OCI-M2 (cell line): ENCODE results near the gene TEX54.
A peak's percentile ranks its signal among the peaks of the same experiment; 100 is the strongest.
"Not testable (repeated sequence)": the region's sequence is repeated elsewhere in the genome, so short reads cannot be mapped to it uniquely, and the experiment has no call there.

Experiments
- DNase-seq: peaks from one replicate; lab custom pipeline; 2025; ENCODE audit not compliant: unreplicated experiment; lab: John Stamatoyannopoulos, UW

Gene TEX54

DNA sequence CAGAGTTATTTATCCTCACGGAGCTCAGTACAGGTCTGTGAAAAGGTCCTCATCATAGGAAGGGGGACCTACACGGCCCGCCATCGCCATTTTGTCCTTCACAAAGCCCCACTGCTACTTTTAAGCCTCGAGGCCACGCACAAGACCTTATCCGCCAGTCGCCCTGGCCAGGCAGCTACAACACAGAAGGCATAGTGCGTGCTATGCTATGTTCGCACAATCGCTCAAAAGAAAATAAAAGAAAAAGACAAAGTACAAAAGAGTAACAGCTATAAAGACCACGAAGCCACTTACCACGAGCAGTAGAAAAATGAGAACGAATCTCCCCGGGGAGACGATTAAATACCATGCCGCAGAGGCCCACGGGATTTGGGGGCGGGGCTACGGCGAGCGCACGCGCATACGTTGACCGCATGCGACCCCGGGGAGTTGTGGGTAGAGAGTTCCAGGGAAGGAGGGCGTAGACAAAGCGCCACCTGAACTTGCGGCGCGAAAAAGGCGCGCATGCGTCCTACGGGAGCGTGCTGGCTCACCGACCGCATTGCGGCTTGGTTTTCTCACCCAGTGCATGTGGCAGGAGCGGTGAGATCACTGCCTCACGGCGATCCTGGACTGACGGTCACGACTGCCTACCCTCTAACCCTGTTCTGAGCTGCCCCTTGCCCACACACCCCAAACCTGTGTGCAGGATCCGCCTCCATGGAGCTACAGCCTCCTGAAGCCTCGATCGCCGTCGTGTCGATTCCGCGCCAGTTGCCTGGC lies 23.1 kb upstream of the TEX54 start:
- peak; percentile 61 for DNase-seq

DNA sequence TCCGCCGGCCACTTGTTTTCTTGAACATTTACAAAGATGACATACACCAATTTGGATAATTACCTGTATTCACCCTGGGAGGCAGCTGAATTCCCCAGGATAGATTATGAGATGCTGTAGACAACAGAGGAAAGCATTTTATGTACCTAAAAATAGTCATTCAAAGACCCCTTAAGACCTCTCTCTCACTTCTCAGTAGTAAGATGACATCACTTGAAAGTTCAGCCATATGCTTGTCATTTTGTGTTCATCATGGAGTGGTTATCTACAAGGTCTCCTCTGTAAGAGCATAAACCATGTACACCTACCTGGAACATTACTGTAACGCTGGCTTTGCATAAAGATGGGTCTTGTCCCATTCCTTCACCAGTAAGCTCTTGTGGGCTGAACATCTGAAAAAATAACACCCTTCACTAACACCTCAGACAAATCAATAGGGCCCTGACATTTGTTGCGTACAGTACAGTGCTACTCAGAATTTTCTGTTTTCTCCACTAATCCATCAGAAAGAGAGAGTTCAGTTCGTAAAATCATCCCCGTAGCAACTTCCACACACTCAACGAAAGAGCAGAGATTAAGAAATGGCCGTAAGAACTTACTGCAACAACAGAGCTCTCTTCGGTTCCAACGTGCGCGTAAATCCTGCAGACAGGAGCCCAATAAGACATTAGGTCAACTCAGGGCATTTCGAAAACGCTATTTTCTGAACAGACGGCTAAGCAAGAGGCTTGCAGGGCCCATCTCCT lies 22.4 kb upstream of the TEX54 start:
- DNase-seq, result no peak

DNA sequence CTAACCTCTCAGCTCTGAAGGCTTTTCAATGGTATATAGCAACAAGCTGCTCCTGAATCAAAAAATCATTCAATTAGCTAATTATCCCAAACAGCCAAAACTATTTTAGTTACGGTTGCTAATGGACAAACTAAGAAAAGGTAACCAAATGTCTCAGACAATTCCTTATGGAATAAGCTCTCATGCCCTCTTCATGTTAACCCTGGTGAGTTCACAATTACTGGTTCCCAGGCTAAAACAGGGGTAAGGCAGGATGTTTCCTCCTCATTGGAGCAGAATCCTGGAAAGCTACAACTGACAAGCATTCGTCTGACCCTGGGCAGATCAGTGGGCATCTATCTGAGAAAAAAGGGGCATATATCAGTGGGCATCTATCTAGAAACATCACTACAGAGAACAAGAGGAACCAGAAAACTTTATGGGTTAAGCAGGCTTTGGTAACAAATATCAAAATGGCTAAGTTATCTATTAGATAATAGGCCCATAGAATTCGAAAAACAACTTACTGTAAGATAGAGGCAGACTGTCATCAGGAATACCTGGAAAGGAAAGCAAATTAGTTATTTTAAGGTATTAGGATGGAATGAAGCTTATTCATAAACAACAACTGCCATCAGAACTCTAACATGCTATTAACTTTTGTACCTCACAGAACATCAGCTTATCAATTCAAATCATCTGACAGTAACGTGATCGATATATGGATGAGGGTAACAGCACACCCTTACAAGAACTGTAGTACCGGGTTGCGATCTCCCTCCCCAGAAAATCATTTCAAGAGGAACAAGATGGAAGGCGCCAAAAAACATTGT lies 21.6 kb upstream of the TEX54 start:
- no peak for DNase-seq

DNA sequence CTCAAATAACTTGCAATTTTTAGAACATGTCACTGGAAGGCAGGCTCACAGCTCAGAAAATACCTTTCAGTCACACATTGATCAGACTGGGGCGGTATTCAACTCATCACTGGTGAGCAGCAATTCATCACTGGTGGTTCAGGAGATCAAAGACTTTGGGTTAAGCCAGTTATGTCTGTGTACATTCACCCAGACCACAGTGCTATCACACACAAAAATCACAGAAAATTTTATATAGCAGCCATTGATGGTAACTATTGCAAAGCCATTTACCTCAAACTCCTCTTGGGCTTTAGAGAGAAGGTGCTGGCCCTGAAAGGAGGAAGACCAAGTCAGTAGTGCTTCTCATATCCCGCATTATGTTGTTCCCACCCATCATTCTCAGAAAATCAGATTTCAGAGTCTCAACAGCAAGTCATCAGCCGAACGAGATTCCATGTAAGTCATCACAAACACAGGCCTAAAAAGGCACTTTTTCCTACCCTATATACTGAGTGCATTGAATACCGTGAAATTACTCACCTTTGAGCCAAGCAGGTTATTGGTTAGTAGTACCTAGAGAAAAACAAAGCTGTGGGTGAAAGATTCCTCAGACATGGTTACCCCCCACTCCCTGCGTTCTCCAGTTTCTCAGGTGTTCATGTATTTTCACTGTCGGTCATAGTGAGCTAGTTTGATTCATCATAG lies 20.8 kb upstream of the TEX54 start:
- DNase-seq, result no peak

DNA sequence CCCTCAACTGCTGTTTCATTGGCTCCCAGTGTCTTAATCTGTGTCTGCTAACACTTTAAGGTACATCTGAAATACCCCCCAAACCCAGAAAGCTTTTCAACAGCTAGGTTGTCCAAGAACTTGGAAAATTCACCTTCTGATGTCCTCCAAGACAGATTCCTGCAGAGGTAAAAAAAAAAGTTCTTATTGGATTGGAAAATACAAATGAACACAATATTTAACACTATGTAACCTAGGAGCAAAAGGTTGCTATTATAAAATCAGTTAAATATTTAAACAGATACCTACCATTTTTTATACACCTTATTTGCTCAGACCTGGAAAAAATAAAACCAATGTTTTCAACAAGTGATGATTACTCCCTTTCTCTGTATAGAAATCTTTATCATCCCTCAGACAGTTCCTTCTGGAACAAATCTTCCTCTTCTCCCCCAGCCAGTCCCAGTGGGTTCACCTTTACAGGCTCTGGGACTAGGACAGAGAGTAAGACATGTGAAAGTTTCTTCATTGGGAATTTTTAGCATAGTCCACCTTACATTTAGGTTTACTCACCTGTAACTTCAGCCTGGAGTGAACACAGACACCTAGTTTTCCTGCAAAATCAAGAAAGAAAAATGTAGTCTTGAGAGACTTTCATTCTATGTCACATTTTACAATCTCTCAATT lies 20.0 kb upstream of the TEX54 start:
- no peak for DNase-seq

DNA sequence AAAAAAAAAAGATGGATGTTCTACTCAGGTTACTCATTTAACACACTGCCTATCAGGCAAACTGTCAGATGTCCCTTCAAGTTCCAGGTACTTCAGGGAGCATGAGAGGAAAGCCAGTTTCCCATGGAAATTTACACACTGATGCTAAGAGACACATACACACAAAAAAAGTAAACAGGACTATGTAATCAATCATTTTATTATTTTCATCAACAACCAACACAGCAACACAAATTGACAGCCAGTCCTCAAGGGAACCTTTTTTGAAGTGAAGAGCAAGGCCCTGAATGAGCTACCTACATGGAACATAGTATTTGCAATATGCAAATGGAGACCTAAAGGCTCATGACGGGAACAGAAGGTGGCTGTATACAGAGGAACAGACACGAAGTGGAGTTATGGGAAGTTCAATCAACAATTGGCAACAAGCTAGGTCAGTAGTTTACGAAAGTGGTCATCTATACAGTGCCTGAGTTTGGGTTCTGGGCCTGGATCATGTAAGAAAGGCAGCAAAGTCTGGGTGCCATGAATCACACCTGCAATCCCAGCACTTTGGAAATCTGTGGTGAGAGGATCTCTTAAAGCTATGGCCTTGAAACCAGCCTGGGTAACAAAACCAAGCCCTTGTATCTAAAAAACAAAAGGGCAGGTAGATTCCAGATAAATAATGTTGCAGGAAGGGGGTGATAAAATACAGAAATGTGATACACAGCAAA lies 19.3 kb upstream of the TEX54 start:
- DNase-seq, result no peak

DNA sequence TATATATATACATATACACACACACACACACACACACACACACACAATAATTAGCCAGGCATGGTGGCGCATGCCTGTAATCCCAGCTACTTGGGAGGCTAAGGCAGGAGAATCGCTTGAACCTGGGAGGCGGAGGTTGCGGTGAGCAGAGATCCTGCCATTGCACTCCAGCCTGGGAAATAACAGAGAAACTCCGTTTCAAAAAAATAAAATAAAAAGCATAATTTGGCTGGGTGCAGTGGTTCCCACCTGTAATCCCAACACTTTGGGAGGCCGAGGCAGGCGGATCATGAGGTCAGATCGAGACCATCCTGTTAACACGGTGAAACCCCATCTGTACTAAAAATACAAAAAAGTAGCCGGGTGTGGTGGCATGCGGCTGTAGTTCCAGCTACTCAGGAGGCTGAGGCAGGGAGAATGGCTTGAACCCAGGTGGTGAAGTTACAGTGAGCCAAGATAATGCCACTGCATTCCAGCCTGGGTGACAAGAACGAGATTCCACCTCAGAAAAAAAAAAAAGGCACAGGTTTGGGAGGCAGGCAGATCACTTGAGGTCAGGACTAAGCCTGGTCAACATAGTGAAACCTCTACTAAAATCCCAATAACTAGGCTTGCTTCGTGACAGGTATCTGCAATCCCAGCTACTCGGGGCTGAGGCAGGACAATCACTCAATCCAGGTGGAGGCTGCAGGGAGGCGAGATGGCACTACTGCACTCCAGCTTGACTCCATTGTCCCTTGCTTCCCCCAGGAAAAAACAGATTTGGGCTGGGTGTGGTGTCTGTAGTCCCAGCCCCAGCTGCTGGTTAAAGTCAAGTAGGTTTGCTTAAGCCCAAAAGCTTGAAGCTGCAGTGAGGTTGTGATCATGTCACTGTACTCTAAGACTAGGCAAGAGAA lies 18.5 kb upstream of the TEX54 start:
- DNase-seq, result no peak

DNA sequence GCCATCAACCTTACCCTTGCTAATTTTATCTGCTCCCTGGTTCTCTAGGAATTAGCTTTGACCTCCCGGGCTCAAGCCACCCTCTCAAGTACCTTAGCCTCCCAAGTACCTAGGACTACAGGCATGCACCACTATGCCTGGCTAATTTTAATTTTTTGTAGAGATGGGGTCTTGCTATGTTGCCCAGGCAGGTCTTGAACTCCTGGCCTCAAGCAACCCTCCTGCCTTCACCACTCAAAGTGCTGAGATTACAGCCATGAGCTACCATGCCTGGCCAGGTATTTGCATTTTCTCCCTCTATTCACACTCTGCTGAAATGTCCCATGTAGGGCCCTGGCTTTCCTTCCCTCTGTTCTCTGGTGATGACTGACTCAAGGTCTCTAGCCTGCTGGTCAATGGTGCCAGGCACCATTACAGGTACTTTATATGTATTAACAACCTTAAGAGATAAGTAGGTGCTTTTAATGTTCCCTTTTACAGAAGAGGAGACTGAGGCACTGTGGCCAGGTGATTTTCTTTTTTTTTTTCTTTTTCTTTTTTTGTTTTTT lies 15.2 kb upstream of the TEX54 start:
- DNase-seq, result no peak

DNA sequence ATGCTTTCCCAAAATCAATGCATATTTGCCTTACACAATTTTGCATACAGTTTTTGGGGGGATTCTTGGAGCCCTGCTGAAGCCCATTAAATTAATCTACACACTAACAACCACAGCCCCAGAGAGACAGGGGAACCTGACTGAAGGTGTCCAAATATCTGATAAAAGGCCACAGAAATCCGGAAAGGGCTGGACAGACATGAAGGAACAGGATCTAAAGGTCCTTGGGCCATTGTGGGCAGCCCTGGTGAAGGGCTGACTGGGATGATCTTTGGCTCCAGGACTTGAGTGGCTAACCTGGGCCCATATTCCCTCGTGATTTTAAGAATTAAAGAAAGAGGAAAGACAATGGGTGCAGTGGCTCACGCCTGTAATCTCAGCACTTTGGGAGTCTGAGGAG lies 13.5 kb upstream of the TEX54 start:
- no peak for DNase-seq

DNA sequence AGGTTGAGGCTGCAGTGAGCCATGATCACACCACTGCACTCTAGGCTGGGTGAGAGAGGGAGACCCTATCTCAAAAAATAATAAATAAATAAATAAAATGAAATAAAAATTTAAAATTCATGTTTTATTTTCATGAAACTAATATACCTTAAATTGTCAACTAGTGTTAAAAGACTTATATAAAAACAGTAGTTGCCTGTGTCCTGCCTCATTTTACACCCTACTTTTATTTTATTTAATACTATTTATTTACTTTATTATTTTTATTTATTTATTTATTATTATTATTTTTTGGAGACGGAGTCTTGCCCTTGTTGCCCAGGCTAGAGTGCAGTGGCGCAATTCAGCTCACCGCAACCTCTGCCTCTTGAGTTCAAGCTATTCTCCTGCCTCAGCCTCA lies 11.5 kb upstream of the TEX54 start:
- DNase-seq, result no peak

DNA sequence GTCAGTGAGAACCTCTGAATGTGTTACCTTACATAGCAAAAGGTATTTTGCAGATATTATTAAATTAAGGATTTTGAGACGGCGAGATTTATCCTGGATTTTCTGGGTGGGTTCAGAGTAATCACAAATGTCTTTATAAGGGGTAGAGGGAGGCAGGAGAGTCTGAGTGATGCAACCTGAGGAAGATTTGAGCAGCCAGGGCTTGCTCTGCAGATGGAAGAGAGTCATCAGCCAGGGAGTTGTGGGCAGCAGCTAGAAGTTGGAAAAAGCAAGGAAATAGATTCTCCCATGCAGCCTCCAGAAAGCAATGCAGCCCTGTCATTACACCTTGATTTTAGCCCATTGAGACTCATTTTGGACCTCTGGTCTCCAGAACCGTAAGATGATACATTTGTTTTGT lies 10.8 kb upstream of the TEX54 start:
- DNase-seq, result no peak

DNA sequence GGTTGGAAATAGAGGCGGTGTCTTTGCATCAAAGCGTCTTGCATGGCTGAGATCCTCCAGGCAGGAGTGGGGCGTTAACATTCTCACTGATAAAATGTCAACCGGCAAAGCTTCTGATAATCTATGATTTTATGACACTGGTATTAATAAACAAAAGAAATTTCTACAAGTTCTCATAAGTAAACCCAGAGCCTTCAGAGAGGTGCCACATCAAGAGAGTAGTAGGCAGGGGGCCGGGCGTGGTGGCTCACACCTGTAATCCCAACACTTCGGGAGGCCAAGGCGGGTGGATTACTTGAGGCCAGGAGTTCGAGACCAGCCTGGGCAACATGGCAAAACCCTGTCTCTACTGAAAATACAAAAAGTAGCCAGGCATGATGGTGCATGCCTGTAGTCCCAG lies 10.2 kb upstream of the TEX54 start:
- not testable (repeated sequence) for DNase-seq

DNA sequence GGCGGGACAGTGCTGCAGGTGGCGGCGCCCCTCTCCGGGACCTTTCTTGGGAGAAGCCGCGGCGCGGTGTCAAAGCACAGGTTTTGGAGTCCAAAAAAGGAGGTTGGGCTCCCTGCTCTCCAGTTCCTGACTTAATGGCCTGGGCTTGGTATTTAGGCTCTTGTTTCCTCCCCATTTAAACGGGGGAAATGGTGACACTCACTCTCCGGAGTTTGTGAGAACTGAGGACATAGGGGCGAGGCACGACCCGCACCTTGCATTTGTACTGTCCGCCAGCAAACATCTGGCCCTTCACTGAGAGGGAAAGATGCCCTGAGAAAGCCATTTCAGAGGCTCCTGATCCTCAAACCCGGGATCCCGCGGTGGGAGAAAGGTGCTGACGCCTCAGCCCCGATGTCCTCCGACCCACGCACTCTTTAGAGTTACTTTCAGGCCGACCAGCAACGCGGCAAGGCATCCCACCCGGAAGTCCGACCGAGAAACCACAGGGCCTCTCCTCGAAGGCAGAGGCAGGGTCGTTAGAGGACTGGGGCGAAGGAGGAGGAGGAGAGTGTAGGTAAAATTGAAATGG lies 9.6 kb upstream of the TEX54 start:
- no peak for DNase-seq

DNA sequence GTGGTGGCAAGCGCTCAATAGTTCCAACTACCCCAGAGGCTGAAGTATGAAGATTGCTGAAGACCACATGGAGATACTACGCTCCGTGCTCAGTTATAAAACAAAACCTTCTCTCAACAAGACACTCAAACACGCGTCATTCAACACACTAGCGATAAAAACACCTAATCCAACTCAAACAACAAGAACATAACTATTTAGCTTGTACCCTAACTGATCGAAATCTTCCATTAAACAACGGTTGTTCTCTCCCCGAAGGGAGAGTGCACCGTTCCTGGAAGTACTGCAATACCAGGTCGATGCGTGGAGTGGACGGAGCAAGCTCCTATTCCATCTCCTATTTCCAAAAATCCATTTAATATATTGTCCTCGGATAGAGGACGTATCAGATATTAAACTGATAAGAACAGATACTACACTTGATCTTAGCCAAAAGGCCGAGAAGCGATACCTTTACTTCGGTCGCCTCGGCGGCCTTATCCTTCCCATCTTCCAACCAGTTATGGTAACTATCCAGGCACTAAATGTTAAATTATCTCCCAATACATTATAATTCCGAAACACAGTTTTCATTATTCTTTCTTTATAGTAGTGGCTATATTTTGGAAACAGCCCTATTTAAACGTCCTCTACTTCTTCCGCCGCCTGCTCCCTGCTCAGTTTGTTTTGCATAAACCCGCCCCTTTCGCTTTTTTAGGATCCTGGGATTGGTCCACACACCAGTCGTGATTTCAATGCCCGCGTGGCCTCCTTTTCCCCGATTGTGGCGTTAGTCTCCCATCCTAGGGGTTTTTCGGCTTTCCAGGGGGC lies 8.9 kb upstream of the TEX54 start:
- peak; percentile 91 for DNase-seq

DNA sequence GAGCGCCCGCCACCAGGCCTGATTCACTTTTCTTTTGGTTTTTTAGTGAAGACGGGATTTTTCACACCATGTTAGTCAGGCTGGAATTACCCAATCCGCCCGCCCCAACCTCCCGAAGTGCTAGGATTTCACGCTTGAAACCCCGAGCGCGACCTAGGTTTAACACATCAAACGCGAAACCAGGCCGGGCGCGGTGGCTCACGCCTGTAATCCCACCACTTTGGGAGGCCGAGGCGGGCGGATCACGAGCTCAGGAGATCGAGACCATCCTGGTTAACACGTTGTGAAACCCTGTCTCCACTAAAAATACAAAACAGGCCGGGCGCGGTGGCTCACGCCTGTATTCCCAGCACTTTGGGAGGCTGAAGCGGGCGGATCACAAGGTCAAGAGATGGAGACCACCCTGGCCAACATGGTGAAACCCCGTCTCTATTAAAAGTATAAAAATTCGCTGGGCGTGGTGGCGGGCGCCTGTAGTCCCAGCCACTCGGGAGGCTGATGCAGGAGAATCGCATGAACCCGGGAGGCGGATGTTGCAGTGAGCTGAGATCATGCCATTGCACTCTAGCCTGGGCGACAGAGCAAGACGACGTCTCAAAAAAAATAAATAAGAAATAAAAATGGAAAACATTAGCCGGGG lies 8.2 kb upstream of the TEX54 start:
- DNase-seq, result not testable (repeated sequence)

DNA sequence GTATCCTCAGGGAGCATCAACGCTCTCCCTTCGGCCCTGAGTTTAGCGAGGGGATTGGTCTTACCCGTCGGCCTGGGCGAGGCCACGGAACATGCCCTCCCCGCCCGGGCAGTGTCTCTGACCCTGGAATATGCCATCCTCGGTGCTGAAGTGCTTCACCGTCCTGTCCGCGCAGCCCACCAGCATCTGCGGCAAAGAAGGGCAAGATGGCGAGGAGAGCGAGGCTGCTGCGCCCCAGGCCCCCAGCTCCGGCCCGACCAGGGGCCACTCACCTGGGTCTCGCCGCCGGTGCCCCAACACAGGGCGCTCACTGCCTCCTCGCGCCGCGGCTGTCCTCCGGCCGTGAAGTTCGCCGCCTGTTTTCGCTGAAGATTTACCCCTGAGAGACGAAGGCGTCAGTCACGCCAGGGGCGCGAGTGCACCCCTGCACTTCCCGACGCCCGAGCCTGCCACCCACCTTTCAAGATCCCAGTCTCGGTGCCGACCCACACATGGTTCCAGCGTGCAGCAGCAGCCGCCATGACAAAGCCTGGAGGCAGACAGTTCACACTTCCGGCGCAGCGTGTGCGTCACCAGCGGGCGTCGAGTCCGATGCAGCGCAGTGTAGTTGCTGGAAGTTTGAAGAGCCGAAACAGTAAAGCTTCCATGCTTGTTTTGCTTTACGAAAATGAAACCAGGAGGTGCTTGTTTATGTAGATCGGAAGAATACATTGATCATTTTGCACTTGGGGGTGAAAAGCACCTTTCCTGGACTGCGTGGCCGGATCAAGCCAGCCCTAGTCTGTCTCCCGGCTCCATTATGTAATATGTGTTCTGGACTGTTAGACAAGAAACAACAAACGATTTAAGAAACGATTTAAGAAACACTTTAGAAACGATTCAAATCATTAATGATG lies 6.7 kb upstream of the TEX54 start, which contains the start of gene WDR74:
Gene WDR74 (minus strand): TSS at position 541 of the 896 bp plus-strand sequence. CDS start 20 bp downstream, at position 521.
- DNase-seq, result peak; percentile 66
